ENCODE measurements around the gene CALCR.
"Not testable (repeated sequence)": the region's sequence is repeated elsewhere in the genome, so short reads cannot be mapped to it uniquely, and the experiment has no call there.

The CALCR gene

DNA sequence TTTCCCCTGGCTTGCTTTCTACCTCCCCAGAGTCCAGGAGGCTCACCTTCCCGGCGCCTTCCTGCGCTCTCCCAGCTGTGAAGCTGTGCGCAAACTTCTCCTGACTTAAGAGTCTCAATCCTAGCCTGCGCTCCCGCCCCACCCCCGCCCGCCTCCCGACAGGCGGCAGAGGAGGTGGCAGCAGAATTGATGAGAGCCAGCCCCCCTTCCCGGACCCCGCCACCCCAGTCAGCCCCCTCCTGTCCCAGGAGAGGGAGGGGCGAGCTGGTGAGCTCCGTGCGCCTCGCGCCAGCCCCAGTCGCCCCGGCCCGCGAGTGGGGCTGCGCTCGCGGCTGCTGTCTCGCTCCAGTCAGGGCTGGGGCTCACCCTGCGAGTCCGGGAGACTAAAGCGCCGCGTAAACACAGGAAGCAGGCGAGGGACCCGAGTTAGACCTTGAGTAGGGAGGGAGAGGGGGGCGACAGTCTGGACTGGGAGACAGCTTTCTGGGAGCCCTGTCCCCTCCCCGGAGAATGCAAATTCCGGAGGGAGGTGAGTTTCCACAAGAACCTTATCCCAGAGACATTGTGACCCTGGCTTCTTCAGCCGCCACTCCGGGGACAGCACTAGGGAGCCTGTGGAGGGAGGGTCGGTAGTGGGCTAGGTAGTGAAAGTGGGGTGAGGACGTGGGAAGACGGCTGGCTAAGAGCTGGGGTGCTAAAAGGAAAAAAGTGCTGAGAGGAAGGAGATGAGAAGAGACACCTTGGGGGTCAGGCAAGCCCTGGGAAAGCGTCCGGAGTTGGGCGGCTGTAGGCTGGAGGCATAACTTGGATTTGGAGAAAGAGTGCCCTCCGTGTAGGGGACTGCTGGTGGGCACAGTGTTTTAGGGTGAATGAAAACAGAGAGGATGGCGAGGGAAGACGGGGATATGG is at the start of gene CALCR:
CALCR (minus strand) TSS at position 79 of the 909 bp plus-strand sequence. CDS start 87,743 bp downstream, outside the sequence.
- Histone ChIP-seq H4K20me1 (no peaks in the 10 kb centered on the region), H3K9ac (no peak within 1 kb of the TSS), H3K4me1 (no peaks in the 10 kb centered on the region), H3K9me3 (replicated peaks in 1 of 11) (peaks cover 0 to 9% (median 4%) of the 10 kb centered on the region in 11 experiments; a peak in 8 of 22 replicates), H3K27me3 (no peaks in the 10 kb centered on the region), H3K4me2 (no peak within 1 kb of the TSS), H3K27ac (no peak within 1 kb of the TSS), H3K4me3 (no peak within 1 kb of the TSS), H3K36me3 (no peaks in the 10 kb centered on the region)
- TF ChIP-seq Cebpa-rat (IDR thresholded peaks at IDR 0.05) = no peak

DNA sequence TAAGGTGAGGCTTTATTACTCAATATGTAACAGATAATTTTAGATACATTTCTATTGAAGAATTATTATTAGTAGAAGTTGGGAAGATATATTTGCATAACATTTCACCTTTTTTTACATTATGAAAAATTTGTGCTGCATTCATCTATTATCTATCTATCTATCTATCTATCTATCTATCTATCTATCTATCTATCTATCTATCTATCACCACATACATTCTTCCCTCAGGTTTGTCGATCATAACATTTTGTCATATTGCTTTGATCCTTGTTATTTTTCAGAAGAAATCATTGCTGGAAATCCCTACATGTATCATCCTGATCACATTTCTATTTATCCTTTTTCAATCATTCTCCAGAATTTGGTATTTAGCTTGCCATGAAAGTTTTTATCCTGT is 49.3 kb upstream of the CALCR start:
- H3K27me3 ChIP-seq = no peaks in the 10 kb centered on the region
- no peaks in the 10 kb centered on the region for H3K4me1 ChIP-seq
- H3K4me3 ChIP-seq = no peak overlapping the region
- no peaks in the 10 kb centered on the region for H4K20me1 ChIP-seq
- H3K4me2 ChIP-seq = no peak overlapping the region
- no peaks in the 10 kb centered on the region for H3K36me3 ChIP-seq
- H3K9ac ChIP-seq = no peak overlapping the region
- no peak overlapping the region for H3K27ac ChIP-seq
- H3K9me3 ChIP-seq (replicated peaks in 1 of 11) = no peaks in the 10 kb centered on the region
- no peak for TF ChIP-seq Cebpa-rat (IDR thresholded peaks at IDR 0.05)

DNA sequence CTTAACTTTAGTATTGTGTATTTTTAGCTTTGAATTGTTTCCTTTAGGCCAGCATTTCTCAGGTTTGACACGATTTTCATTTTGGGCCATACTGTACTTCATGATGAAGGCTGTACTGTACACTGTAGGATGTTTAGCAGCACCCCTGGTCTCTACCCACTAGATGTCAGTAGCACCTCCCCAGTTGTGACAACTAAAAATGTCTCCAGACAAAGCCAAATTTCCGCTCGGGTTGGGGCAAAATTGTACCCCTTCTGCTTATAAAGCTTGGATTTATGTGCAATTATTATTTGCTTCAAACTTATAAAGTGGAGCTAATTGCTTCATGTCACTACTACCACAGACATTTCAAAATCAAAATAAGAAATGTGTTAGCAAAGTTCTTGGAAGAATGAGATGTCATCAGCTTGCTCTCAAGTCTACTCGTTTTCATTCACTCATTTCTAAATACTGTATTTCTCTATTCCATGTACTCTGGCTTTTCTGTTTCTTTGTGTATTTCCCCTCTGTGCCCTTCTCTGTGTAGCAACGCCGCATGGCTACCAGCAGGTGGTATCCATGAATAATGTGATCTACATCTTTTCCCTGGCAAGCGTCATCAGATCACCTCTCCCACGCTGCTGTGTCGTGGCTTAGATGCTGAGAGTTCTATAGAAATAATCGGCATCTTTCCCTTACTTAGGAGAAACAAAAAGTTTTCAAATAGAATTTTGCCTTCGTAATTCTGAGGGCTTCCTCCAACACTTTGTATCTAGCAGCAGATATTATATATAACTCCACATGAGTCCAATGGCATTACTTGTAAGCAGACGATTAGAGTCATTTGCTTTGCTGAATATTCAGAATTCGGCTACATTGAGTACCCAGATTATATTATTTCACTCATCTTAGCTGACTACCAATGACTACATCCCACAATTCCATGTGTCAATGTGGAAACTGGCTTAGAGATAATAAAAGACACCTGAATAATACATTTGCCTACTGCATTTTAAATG is 47.8 kb upstream of the CALCR start:
- TF ChIP-seq Cebpa-rat (IDR thresholded peaks at IDR 0.05) = no peak
- Histone ChIP-seq H3K9ac (no peak overlapping the region), H3K4me1 (no peaks in the 10 kb centered on the region), H3K27ac (no peak overlapping the region), H3K4me3 (no peak overlapping the region), H4K20me1 (no peaks in the 10 kb centered on the region), H3K36me3 (no peaks in the 10 kb centered on the region), H3K27me3 (no peaks in the 10 kb centered on the region), H3K9me3 (replicated peaks in 1 of 11) (no peaks in the 10 kb centered on the region), H3K4me2 (no peak overlapping the region)

DNA sequence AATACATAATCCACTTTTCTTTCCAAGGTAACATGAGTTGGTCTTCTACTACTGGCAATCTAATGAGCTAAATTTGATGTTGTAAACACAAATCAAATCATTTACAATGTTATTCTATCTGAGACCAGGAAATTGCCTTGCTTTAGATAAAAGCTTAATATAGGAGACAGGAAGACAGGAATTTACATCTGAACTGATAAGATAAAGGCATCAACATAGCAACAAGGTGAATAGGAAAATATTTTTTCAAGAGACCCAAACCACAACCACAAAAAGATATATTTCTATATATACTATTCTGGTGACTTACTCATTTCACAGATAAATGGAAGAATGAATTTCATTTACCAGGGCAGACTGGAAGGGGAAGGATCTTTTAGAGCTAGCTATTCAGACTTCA is 46.3 kb upstream of the CALCR start:
- H3K9ac ChIP-seq = no peak overlapping the region
- H3K4me2 ChIP-seq = no peak overlapping the region
- no peaks in the 10 kb centered on the region for H4K20me1 ChIP-seq
- no peak overlapping the region for H3K27ac ChIP-seq
- no peaks in the 10 kb centered on the region for H3K9me3 ChIP-seq (replicated peaks in 1 of 11)
- H3K4me3 ChIP-seq = no peak overlapping the region
- no peaks in the 10 kb centered on the region for H3K36me3 ChIP-seq
- H3K4me1 ChIP-seq = no peaks in the 10 kb centered on the region
- no peaks in the 10 kb centered on the region for H3K27me3 ChIP-seq
- no peak for TF ChIP-seq Cebpa-rat (IDR thresholded peaks at IDR 0.05)

DNA sequence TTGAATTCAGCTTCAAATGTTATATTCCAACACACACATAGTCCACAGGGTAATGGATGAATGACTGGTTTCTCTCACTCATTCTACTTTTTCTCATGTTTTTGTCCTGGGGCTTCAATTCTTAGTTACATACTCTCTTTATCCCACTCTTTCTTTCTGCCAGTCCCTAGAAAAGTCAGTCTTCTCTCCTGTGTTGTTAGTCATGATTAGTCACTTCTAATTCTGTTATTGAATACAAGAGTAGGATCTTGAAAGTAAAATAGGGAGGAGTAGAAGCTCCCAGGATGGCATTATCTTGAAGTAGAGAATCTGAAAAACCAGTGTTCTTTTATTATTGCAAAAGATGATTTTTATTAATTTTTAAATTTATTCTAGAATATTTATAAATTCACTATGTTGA is 45.5 kb upstream of the CALCR start:
- H3K36me3 ChIP-seq = no peaks in the 10 kb centered on the region
- no peak overlapping the region for H3K4me2 ChIP-seq
- H3K27me3 ChIP-seq = no peaks in the 10 kb centered on the region
- H3K9ac ChIP-seq = no peak overlapping the region
- H3K27ac ChIP-seq = no peak overlapping the region
- H3K4me1 ChIP-seq = no peaks in the 10 kb centered on the region
- H3K4me3 ChIP-seq = no peak overlapping the region
- TF ChIP-seq Cebpa-rat (IDR thresholded peaks at IDR 0.05) = no peak
- no peaks in the 10 kb centered on the region for H4K20me1 ChIP-seq
- no peaks in the 10 kb centered on the region for H3K9me3 ChIP-seq (replicated peaks in 1 of 11)

DNA sequence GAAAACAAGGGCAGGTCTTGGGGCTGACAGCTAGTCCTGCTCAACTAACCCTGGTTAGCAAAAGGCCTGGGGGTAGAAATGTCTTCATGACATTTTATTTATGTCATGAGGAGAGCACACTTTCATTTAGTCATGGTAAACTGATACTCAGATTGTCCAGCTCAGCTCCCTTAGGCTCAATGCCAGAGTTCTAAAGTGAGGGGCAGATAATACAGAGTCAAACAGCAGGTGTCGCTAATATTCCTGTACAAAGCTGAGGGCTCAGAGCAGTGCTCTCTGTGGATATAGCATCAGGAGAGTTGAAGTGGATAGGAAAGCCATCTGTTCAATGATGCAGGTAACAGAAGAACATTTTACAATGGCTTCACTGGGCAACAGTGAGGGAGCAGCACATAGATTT is 26.8 kb upstream of the CALCR start:
- Histone ChIP-seq H3K4me3 (no peak overlapping the region), H3K27me3 (no peaks in the 10 kb centered on the region), H3K4me1 (no peaks in the 10 kb centered on the region), H3K9ac (no peak overlapping the region), H3K9me3 (replicated peaks in 1 of 11) (no peaks in the 10 kb centered on the region), H3K36me3 (no peaks in the 10 kb centered on the region), H3K27ac (no peak overlapping the region), H3K4me2 (no peak overlapping the region), H4K20me1 (no peaks in the 10 kb centered on the region)
- TF ChIP-seq Cebpa-rat (IDR thresholded peaks at IDR 0.05) = no peak

DNA sequence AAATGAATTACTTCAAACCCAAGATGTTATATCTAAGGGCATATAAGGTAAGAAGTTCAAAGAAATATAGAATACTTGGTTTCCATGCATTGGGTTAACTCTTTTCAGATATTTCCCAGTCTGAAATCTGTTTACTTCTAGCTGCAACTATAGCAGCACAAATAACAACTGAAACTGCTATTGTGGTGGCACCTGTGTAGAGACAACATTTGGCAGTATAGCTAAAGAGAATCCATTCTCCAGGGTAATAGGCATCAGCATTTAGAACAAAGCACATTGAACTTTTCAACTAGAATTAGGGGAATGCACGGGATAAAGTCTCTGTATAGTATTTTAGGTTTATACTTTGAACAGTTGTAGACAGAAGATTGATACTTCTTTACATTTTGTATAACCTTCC is 19.7 kb upstream of the CALCR start:
- Histone ChIP-seq H4K20me1 (no peaks in the 10 kb centered on the region), H3K9me3 (replicated peaks in 1 of 11) (no peaks in the 10 kb centered on the region), H3K9ac (no peak overlapping the region), H3K36me3 (no peaks in the 10 kb centered on the region), H3K27ac (no peak overlapping the region), H3K4me3 (no peak overlapping the region), H3K4me1 (no peaks in the 10 kb centered on the region), H3K27me3 (no peaks in the 10 kb centered on the region), H3K4me2 (no peak overlapping the region)
- TF ChIP-seq Cebpa-rat (IDR thresholded peaks at IDR 0.05) = no peak

DNA sequence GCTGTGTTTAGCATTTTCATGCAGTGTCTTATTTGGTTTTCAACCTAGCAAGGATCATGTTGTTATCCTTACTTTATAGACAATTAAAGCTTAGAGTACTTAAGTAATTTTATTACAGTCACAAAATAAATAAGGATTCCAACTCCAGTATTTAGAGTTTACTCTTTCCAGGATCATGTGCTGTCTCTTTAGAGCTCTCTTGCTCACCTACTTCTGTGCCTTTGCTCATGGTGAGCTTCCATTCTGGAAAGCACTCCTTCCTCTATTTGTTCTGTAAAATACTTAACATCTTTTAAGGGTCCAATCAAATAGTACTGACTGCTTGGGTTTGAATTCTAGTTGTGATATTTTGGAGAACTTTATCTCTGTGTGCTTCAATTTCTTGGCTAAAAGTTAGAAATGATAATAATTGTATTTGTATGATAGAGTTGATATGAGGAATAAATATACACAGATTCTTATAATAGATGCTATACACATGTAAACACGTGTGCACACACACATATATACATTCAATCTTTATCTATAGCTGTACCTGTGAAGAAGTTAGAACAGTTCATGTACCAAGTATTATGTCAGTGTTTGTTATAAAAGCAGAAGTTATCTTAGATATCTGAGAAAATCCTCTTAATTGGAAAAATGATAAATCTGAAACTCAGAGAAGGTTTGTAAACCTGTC is 18.2 kb upstream of the CALCR start:
- no peak overlapping the region for H3K4me3 ChIP-seq
- H3K27ac ChIP-seq = no peak overlapping the region
- H3K36me3 ChIP-seq = no peaks in the 10 kb centered on the region
- no peak for TF ChIP-seq Cebpa-rat (IDR thresholded peaks at IDR 0.05)
- no peaks in the 10 kb centered on the region for H3K27me3 ChIP-seq
- no peaks in the 10 kb centered on the region for H3K9me3 ChIP-seq (replicated peaks in 1 of 11)
- H3K4me2 ChIP-seq = no peak overlapping the region
- H3K9ac ChIP-seq = no peak overlapping the region
- H4K20me1 ChIP-seq = no peaks in the 10 kb centered on the region
- no peaks in the 10 kb centered on the region for H3K4me1 ChIP-seq

DNA sequence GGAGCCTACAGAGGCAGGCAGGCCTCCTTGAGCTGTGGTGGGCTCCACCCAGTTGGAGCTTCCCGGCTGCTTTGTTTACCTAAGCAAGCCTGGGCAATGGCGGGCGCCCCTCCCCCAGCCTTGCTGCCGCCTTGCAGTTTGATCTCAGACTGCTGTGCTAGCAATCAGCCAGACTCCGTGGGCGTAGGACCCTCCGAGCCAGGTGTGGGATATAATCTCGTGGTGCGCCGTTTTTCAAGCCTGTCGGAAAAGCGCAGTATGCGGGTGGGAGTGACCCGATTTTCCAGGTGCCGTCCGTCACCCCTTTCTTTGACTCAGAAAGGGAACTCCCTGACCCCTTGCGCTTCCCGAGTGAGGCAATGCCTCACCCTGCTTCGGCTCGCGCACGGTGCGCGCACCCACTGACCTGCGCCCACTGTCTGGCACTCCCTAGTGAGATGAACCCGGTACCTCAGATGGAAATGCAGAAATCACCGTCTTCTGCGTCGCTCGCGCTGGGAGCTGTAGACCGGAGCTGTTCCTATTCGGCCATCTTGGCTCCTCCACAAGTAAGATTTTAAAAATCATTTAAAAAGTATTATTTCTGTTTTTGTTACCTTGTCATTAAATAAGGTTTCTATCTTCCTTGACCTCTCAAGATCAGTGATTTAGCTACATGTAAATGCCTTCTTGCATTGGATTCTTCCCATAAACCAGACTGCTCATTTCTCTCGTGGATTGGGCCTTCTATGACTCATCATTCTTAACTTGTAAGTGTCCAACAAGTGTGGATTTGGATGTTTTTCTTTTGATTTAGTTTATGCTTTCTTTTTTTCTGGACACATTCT is 16.9 kb upstream of the CALCR start:
- H4K20me1 ChIP-seq; H3K9ac ChIP-seq; H3K27ac ChIP-seq; H3K27me3 ChIP-seq; H3K4me1 ChIP-seq; H3K4me3 ChIP-seq; H3K36me3 ChIP-seq; H3K9me3 ChIP-seq (replicated peaks in 1 of 11); H3K4me2 ChIP-seq: not testable (repeated sequence)

DNA sequence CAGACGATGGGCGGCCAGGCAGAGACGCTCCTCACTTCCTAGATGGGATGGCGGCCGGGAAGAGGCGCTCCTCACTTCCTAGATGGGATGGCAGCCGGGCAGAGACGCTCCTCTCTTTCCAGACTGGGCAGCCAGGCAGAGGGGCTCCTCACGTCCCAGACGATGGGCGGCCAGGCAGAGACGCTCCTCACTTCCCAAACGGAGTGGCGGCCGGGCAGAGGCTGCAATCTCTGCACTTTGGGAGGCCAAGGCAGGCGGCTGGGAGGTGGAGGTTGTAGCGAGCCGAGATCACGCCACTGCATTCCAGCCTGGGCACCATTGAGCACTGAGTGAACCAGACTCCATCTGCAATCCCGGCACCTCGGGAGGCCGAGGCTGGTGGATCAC is 11.9 kb upstream of the CALCR start:
- not testable (repeated sequence) for H4K20me1 ChIP-seq; H3K4me3 ChIP-seq; H3K4me2 ChIP-seq; H3K9me3 ChIP-seq (replicated peaks in 1 of 11); H3K4me1 ChIP-seq; H3K36me3 ChIP-seq; H3K9ac ChIP-seq; H3K27ac ChIP-seq; H3K27me3 ChIP-seq

DNA sequence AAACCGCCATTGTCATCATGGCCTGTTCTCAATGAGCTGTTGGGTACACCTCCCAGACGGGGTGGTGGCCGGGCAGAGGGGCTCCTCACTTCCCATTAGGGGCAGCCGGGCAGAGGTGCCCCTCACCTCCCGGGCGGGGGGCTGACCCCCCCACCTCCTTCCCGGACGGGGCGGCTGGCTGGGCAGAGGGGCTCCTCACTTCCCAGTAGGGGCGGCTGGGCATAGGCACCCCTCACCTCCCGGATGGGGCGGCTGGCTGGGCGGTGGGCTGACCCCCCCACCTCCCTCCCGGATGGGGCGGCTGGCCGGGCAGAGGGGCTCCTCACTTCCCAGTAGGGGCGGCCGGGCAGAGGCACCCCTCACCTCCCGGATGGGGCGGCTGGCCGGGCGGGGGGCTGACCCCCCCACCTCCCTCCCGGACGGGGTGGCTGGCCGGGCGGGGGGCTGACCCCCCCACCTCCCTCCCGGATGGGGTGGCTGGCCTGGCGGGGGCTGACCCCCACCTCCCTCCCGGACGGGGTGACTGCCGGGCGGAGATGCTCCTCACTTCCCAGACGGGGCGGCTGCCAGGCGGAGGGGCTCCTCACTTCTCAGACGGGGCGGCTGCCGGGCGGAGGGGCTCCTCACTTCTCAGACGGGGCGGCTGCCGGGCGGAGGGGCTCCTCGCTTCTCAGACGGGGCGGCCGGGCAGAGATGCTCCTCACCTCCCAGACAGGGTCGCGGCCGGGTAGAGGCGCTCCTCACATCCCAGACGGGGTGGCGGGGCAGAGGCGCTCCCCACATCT is 11.4 kb upstream of the CALCR start:
- not testable (repeated sequence) for H3K4me2 ChIP-seq; H3K4me1 ChIP-seq; H3K4me3 ChIP-seq; H3K9ac ChIP-seq; H3K27ac ChIP-seq; H4K20me1 ChIP-seq; H3K9me3 ChIP-seq (replicated peaks in 1 of 11); H3K36me3 ChIP-seq; H3K27me3 ChIP-seq

Data from BLaER1 treated with 17β-estradiol and CSF1 and Interleukin-3, amounts not matched to agents 10 nM and 100 nM (cell line).